GM15510 (cell line): ENCODE measurements around the gene SBSN.

ENCODE experiments used
- POLR2A ChIP-seq: IDR thresholded peaks from 3 replicates; pipeline ENCODE4 v1.6.1; 2011; ENCODE audit warnings: borderline replicate concordance; ENCODE audit not compliant: insufficient read length; ENCODE audit errors: extremely low read depth

The SBSN gene

GRCh38 chr19:35546532-35546931, 18.4 kb upstream of the SBSN start:
- TF ChIP-seq POLR2A: no peak

- no peak for TF ChIP-seq POLR2A
Observed at GRCh38 chr19:35545855-35546381, 17.8 kb upstream of the SBSN start.

GRCh38 chr19:35545001-35545854, 17.1 kb upstream of the SBSN start, which contains the start of gene TMEM147:
Gene TMEM147 (plus strand): TSS chr19:35545626. CDS start chr19:35545740, 114 bp downstream.
- peak; percentile 88 for TF ChIP-seq POLR2A

GRCh38 chr19:35544110-35544802, 16.1 kb upstream of the SBSN start:
- no peak for TF ChIP-seq POLR2A

GRCh38 chr19:35543280-35544109, 15.4 kb upstream of the SBSN start:
- TF ChIP-seq POLR2A: no peak

- TF ChIP-seq POLR2A: no peak
Observed at GRCh38 chr19:35542209-35542608, 14.1 kb upstream of the SBSN start.

GRCh38 chr19:35540356-35540927, 12.3 kb upstream of the SBSN start:
- no peak for TF ChIP-seq POLR2A

- TF ChIP-seq POLR2A: no peak
Observed at GRCh38 chr19:35539850-35540249, 11.7 kb upstream of the SBSN start.

- TF ChIP-seq POLR2A: no peak
Observed at GRCh38 chr19:35539314-35539713, 11.2 kb upstream of the SBSN start.

- no peak for TF ChIP-seq POLR2A
Observed at GRCh38 chr19:35534803-35535480, 6.8 kb upstream of the SBSN start.

- no peak for TF ChIP-seq POLR2A
Observed at GRCh38 chr19:35533822-35534392, 5.8 kb upstream of the SBSN start.

- TF ChIP-seq POLR2A: no peak
Observed at GRCh38 chr19:35533201-35533821, 5.2 kb upstream of the SBSN start, which contains the start of gene GAPDHS. Gene GAPDHS (plus strand): TSS chr19:35533456. CDS start chr19:35533528, 72 bp downstream.

- TF ChIP-seq POLR2A: no peak
Observed at GRCh38 chr19:35531291-35531690, 3.2 kb upstream of the SBSN start.
